Measurements from ENCODE around the gene ASTN1.

ASTN1 gene

DNA sequence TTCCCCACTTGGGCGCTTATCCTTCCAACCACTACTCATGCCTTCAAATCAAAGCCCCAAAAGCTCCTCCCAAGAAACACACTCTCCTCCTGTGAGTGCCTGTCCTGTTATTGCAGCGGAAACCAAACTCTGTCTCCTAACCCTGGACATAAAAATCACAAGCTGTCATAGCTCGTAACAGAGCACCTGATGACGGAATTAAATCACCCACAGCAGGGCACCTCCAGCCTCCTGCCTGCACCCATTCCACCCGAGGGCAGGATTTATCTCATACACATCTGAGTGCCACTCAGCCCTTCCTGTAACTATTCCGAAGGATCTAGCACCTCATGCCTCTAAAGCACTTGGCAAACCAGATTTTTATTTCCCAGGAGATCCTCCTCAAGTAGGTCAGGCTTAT lies 100.9 kb downstream of the ASTN1 start:
- TF ChIP-seq, protein P1, sequence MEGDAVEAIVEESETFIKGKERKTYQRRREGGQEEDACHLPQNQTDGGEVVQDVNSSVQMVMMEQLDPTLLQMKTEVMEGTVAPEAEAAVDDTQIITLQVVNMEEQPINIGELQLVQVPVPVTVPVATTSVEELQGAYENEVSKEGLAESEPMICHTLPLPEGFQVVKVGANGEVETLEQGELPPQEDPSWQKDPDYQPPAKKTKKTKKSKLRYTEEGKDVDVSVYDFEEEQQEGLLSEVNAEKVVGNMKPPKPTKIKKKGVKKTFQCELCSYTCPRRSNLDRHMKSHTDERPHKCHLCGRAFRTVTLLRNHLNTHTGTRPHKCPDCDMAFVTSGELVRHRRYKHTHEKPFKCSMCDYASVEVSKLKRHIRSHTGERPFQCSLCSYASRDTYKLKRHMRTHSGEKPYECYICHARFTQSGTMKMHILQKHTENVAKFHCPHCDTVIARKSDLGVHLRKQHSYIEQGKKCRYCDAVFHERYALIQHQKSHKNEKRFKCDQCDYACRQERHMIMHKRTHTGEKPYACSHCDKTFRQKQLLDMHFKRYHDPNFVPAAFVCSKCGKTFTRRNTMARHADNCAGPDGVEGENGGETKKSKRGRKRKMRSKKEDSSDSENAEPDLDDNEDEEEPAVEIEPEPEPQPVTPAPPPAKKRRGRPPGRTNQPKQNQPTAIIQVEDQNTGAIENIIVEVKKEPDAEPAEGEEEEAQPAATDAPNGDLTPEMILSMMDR (conservative IDR thresholded peaks at IDR 0.05; ENCODE audit: control insufficient read depth, insufficient read depth, low read depth, low read length) = no peak
- DNase-seq (ENCODE audit: low read depth) = no peak
- H3K4me3 ChIP-seq (ENCODE audit: control insufficient read depth, low read depth, low read length) = no peak overlapping the region

DNA sequence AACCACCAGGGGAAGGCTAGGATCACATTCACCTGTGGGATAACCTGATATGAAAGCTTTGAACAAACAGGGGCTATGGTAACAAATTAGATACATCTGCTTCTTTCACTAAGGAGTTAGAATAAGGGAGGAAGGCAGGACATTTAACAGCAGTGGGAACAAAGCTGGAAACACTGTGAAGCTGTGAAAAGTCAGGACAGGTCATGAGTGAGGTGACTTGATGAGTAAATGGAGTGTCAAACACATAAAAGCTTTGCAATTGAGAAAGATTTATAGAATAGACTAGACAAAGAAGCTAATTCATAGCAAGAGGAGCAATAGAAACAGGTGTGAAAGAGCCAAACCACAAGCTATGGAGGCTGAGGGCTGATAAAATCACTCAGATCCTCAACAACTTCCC lies 110.0 kb downstream of the ASTN1 start:
- TF ChIP-seq, protein P1 (conservative IDR thresholded peaks at IDR 0.05; ENCODE audit: control insufficient read depth, insufficient read depth, low read depth, low read length) = no peak
- no peak for DNase-seq (ENCODE audit: low read depth)
- H3K4me3 ChIP-seq (ENCODE audit: control insufficient read depth, low read depth, low read length) = no peak overlapping the region

DNA sequence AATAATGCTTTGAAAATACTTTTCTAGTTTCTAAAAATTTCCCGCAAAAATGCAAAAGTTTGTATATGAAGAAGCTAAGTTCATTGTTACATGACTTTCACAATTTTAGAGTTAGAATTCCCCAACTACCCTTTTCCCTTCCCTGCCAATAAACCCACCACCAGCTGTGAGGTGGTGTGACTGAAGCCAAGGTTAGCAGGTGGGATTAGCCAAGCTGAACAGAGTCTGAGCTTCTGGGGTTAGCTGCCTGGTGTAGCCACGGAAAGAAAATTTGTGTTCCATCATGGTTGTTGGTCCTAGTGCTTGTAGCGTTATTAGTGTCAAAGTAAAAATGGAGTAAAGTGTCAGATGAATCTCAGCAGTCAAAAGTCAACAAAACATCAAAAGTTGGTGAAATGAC lies 110.9 kb downstream of the ASTN1 start:
- no peak for DNase-seq (ENCODE audit: low read depth)
- H3K4me3 ChIP-seq (ENCODE audit: control insufficient read depth, low read depth, low read length) = no peak overlapping the region
- TF ChIP-seq, protein P1 (conservative IDR thresholded peaks at IDR 0.05; ENCODE audit: control insufficient read depth, insufficient read depth, low read depth, low read length) = no peak

DNA sequence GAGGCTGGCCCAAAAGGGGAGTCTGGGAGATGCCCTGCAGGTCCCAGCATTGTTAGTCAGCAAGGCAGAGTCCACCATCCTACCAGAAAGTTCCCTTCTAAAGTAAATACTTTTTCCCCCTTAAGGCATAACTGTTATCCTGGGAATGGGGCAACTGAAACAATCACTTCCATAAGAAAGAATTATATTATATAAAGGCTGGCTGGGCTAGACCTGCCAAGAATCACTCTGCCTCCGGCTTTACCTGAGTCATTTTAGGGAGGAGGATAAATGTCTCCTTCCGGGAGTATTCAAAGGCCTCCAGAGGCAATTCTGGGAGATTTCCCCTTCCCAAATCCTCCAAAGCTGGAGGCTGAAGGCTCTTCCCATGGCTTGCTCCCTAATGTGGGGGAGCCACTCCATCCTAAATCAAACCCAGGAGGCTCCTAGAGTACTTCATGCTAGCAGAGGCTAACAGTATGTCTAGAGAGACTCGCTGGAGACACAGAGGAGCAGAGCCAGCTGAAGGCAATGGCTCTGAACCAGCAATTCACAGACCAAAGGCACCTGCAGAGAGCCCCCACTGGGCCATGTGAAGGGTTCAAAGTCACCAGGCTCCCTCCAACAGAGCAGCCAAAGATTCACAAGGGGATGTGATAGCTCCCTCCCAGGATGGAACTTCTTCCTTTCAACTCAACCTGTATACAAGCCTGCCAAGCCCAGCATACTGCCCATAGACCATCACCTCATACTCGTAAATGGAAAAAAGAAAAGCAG lies 116.0 kb downstream of the ASTN1 start:
- no peak overlapping the region for H3K4me3 ChIP-seq (ENCODE audit: control insufficient read depth, low read depth, low read length)
- DNase-seq (ENCODE audit: low read depth) = no peak
- TF ChIP-seq, protein P1 (conservative IDR thresholded peaks at IDR 0.05; ENCODE audit: control insufficient read depth, insufficient read depth, low read depth, low read length) = no peak

DNA sequence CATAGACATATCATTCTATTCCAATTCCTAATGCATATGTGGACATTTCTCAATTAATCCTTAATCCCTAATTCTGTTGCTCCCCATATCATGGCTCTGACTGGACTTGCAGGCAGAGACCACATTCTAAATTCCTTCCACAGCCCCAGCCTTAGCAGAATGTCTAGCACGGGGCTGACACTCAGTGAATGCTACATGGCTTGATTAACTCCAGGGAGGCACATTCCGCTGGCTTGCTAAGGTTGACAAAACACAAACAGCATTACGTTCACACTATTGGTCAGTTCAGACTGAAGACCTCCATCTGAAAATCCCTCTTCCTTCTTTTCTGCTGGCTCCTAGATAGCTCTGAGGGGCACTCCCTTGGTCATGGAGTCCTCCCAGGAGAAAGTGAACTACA lies 119.4 kb downstream of the ASTN1 start:
- no peak for DNase-seq (ENCODE audit: low read depth)
- no peak overlapping the region for H3K4me3 ChIP-seq (ENCODE audit: control insufficient read depth, low read depth, low read length)
- TF ChIP-seq, protein P1 (conservative IDR thresholded peaks at IDR 0.05; ENCODE audit: control insufficient read depth, insufficient read depth, low read depth, low read length) = no peak

DNA sequence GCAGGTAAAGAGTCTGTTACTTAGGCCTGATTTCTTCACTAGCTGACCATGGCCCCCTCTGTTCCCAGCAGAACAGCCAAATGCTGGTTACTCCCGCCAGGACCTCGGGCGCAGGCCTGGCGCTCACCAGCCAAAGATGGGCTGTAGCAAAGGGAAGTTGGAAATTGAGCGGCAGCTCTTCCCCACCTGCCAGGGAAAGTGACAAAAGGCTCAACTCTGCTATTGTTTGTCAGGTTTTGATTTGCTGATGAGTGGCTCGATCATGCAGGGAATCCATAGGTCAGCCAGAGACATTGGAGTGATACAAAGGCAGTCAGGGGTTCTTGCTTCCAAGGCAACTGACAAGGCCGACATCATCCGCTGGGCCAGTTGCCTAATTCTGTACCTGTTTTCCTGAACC lies 120.1 kb downstream of the ASTN1 start:
- TF ChIP-seq, protein P1 (conservative IDR thresholded peaks at IDR 0.05; ENCODE audit: control insufficient read depth, insufficient read depth, low read depth, low read length) = no peak
- no peak overlapping the region for H3K4me3 ChIP-seq (ENCODE audit: control insufficient read depth, low read depth, low read length)

More for the DNA sequence above, 120.1 kb downstream of the ASTN1 start:
- DNase-seq (ENCODE audit: low read depth) = no peak

All from fibroblast of mammary gland (primary cell).